SK-MEL-5 (cell line): ENCODE data around the gene NISCH. TPM values are rescaled to one million over a fixed set of nuclear protein-coding genes. Genes with fewer than 3 reads are reported as not detected.

Experiments used
- DNase-seq: peaks from one replicate; pipeline ENCODE4 v3.0.0-alpha.2; 2016; ENCODE audit warnings: low read depth, low spot score
- in situ Hi-C: cut with HindIII; loops from 2 replicates; pipeline ENCODE4 v1.10.0; 2016; ENCODE audit warnings: low sequenced_read_pairs, high pct_unique_total_duplicates, low pct_unique_long_range_greater_than_20kb
- total RNA-seq: library from RNA; depleted of rRNA; stranded (reverse); fragments of >200 nt; shearing (Covaris generic); gene quantifications from 2 replicates; pipeline ENCODE4 v1.2.3, GENCODE V29; 2014

Gene NISCH
- total RNA-seq, 1 experiment from 2014 or later = 17.7 TPM

GRCh38 chr3:52493232-52494017 is 38.0 kb downstream of the NISCH start:
- no peak for DNase-seq
- in situ Hi-C loops = no loop called here

- in situ Hi-C loops = no loop called here
- DNase-seq = no peak
These were observed 39.0 kb downstream of the NISCH start for GRCh38 chr3:52494445-52494844.

DNA sequence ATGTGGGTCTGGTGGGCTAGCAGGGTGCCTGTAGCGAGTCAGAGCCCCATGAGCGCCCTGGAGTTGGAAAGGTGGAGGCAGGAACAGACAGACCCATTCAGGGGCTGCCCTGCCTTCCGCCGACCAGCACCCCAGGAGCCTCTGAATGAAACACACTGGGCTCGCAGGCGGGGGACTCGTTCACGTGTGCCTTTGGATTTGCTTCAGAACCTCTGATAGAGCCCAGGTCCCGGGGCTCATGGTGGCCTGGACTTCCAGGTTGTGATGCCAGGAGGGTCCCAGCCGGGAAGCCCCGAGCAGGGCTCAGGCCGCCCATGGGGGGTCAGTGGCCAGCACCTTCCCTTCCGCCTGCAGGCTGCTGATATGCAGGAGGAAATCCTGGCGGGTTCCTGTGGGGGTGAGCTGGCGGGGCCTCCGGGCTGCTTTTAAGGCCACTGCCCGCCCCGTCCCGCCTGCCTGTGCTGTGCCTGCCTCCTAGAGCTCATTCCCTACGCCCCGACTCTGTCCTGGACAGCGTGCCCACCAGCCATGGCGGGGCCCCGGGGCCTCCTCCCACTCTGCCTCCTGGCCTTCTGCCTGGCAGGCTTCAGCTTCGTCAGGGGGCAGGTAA is 39.6 kb downstream of the NISCH start, which contains the start of gene STAB1:
Gene STAB1 (plus strand): TSS at position 453 of the 610 bp plus-strand sequence. CDS start 76 bp downstream, at position 529.
- DNase-seq = no peak
- in situ Hi-C loops = no loop called here

DNA sequence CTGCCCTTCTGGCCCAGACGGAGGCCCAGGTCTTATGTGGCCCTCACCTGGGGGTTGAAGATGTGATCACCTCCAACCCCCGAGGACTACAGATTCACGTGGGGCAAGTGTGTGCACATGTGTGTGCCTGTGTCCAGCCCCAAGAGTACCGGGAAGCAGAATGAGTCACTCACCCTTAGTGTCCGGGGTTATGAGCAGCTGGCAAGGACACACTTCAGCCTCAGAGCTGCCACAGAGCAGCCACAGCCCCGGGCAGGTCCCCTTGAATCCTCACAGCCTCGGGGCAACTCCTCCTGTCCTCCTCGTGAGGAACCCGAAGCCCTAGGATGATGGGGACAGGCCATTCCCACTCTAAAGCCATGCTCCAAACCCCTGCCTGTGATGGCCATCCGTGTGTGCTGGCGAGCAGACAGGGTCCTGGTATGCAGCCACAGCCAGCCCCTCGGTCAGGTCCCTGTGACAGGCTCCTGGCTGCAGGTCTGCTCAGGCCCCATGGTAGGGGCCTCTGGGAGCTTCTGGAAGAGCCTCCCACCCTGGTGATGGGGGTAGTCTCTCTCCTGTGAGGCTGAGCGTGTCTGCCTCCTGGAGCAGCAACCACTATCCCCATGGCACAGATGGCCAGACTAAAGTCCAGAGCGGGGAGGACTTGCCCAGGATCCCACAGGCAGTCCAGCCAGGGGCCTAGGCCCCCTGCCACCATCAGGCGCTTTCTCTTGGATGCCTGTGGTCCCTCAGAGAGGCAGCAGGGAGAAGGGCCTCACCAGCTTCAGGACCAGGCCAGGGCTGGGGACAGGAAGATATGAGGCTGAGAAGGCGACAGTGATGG is 40.6 kb downstream of the NISCH start:
- in situ Hi-C loops = no loop called here
- DNase-seq = no peak

- in situ Hi-C loops = no loop called here
- DNase-seq = no peak
These were observed 43.0 kb downstream of the NISCH start for GRCh38 chr3:52498137-52499054.

- in situ Hi-C loops = no loop called here
These were observed 45.6 kb downstream of the NISCH start for GRCh38 chr3:52501046-52501445.

DNA sequence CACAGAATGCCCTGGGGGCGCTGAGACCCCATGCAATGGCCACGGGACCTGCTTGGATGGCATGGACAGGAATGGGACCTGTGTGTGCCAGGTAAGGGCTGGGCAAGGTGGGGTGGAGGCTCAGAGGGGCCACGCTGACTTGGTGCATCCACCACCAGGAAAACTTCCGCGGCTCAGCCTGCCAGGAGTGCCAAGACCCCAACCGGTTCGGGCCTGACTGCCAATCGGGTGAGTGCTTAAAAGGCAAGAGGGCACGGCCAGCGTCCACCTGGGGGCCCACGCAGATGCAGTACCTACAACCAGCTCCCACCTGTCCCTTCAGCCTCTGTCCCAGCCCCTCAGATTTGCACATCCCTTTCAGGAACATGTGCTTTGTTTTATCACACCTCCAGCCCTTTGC is 46.6 kb downstream of the NISCH start:
- in situ Hi-C loops = no loop called here
- no peak for DNase-seq

More at GRCh38 chr3:52501046-52501445, 45.6 kb downstream of the NISCH start:
- DNase-seq = no peak

GRCh38 chr3:52502808-52503350 is 47.5 kb downstream of the NISCH start:
- in situ Hi-C loops = no loop called here

GRCh38 chr3:52503788-52504424 is 48.5 kb downstream of the NISCH start:
- in situ Hi-C loops = no loop called here
- DNase-seq = no peak

More at GRCh38 chr3:52502808-52503350, 47.5 kb downstream of the NISCH start:
- no peak for DNase-seq

DNA sequence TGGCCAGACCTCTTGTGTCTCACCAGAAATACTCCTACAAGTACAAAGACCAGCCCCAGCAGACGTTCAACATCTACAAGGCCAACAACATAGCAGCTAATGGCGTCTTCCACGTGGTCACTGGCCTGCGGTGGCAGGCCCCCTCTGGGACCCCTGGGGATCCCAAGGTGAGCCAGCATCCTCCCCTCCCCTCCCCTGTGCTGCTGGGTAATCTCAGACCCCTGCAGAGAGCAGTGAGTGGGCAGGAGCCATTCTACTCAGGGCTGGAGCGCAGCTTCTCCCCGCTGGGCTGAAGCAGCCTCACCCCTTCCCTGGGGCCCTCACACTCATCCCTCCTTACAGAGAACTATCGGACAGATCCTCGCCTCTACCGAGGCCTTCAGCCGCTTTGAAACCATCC is 49.6 kb downstream of the NISCH start:
- in situ Hi-C loops = no loop called here
- no peak for DNase-seq

DNA sequence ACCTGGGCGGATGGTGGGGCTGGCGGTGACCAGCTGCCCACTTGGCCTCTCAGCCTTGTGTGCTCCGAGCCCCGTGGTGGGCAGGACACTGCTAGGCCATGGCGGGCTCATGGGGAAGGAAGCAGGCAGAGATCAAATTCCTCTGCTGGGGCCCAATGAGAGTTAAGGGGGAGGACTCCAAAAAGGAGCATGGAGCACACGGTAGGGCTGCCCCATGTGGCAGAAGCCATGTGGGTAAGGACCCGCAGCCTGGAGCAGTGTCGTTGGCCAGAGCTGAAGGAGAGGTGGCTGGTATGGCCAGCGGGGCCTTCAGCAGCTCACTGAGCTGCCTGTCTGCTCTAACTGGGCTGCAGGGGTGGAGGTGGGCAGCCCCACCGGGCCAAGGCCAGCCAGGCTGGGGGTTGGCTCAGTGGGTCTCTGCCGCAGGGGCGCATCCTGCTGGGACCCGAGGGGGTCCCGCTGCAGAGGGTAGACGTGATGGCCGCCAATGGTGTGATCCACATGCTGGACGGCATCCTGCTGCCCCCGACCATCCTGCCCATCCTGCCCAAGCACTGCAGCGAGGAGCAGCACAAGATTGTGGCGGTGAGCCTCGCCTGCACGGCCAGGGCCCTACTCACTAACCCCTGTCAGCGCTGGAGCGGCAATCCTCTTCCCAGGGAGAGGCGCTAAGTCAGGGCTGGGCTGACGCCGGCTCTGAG is 51.0 kb downstream of the NISCH start:
- DNase-seq = no peak
- in situ Hi-C loops = no loop called here

DNA sequence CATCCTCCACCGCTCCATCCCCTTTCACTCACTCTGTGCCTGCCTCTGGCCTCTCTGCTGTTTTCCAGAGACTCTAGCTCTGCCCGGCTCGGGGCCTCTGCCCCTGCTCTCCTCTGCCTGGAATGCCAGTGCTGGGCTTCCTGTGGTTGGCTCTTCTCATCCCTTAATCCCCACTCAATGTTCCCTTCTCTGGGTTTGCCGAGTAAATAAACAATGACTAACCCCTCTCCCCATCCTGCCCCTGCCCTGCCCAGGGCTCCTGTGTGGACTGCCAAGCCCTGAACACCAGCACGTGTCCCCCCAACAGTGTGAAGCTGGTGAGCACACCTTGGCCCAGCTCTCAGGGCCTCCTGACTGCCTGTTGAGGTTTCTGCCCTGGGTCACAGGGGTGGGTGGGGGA is 52.0 kb downstream of the NISCH start:
- no peak for DNase-seq
- in situ Hi-C loops = no loop called here

DNA sequence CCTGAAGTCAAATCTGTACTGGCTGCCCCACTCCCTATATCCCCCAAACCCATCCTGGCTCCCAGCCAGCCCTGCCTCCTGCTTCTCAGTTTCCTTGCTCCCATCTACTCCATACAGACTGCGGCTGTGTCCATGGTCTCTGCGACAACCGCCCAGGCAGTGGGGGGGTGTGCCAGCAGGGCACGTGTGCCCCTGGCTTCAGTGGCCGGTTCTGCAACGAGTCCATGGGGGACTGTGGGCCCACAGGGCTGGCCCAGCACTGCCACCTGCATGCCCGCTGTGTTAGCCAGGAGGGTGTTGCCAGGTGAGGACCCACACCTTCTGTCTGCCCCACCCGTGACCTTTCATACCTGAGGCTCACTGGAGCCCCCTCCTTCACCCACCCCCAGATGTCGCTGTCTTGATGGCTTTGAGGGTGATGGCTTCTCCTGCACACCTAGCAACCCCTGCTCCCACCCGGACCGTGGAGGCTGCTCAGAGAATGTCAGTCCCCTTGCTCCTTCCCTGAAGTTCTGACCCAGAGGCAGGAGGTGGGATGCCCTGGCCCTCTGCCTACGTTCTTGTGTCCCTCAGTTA is 54.4 kb downstream of the NISCH start:
- in situ Hi-C loops = no loop called here
- DNase-seq = no peak

DNA sequence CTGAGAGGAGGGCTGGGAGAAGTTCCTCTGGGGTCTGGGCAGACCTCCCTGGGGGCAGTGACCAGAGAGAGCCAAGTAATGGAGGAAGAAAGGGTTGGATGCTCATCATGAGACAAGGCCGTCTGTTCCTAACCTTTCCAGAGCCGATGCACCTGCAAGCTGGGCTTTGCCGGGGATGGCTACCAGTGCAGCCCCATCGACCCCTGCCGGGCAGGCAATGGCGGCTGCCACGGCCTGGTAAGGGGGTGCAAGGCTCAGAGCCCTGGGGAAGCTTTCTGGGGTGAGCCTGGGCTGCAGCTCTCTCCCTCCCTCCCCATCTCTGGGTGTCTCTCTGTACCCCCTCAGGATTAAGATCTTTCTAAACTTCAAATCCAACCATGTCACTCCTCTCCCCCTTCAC is 56.1 kb downstream of the NISCH start:
- no peak for DNase-seq
- in situ Hi-C loops = no loop called here

DNA sequence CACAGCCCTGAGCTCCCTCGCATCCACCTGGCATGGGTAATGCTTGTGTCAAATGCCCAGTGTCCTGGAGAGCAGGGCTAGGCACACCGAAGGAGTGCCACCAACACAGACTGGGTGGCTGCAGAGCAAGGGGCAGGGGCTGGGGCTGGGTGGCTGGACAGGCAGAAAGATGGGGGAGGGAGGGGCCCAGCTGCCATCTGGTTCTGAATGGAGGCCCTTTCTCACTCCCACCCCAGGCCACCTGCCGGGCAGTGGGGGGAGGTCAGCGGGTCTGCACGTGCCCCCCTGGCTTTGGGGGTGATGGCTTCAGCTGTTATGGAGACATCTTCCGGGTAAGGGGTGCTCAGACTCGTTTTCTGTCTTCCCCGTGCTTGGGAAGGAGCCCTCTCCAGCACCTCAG is 56.7 kb downstream of the NISCH start:
- DNase-seq = no peak
- in situ Hi-C loops = no loop called here

- no peak for DNase-seq
- in situ Hi-C loops = no loop called here
These were observed 57.3 kb downstream of the NISCH start for GRCh38 chr3:52512727-52513126.
